ENCODE data around the gene SF3B1.

GRCh38 chr2:197359859-197360258 is 75.0 kb downstream of the SF3B1 start:
- TF ChIP-seq EZH2phosphoT487 (IDR thresholded peaks at IDR 0.05; ENCODE audit: insufficient read depth, low read depth) (no peak), EZH2 (IDR thresholded peaks at IDR 0.05; ENCODE audit: insufficient read depth, poor library complexity, severe bottlenecking) (no peak)
